ENCODE measurements around the gene TMEM72. TPM values are rescaled to one million over a fixed set of nuclear protein-coding genes. Genes with fewer than 3 reads are reported as not detected.

The TMEM72 gene
- total RNA-seq, 1 experiment from 2014 or later, result not detected

DNA sequence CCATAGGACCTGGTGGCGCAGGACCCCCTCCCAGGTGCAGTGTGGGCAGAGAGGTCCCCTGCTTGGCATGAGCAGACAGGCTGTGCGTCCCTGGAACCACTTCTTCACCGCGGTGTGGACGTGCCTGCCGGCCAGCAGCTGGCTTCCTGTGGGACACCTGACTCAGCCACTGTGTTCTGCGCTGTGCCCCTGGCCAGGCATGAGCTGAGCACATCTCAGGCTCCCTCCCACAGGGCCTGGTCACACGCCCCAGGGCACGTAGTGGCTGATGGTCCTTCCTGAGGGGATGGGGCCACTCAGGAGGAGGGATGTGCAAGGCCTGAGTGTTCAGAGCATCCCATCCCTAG, 71.0 kb downstream of the TMEM72 start:
- Histone ChIP-seq H2BK5ac (ENCODE audit: insufficient read length, low read length) (no peak overlapping the region), H4K91ac (ENCODE audit: insufficient read length, low read depth, low read length) (no peak overlapping the region), H2BK20ac (ENCODE audit: low read depth, low read length, poor library complexity, severe bottlenecking) (no peak overlapping the region), H3K4me1 (ENCODE audit: insufficient read depth, low read length) (peaks cover 11% of the 10 kb centered on the region; the same call in 1 of the 2 replicates), H4K20me1 (ENCODE audit: control insufficient read depth, insufficient read depth, insufficient read length) (no peaks in the 10 kb centered on the region), H3K79me1 (ENCODE audit: insufficient read depth, low read depth, low read length, poor library complexity, severe bottlenecking) (no peaks in the 10 kb centered on the region), H3K14ac (ENCODE audit: insufficient read depth, low read length) (no peak overlapping the region; the same call in 1 of the 2 replicates), H3T11ph (ENCODE audit: low read length) (no peak overlapping the region), H2AK5ac (ENCODE audit: insufficient read length, low read length) (no peak overlapping the region), H4K5ac (ENCODE audit: insufficient read length, low read depth, low read length) (no peak overlapping the region), H3K23me2 (ENCODE audit: insufficient read length, low read depth, low read length, poor library complexity, severe bottlenecking) (no peaks in the 10 kb centered on the region), H3K56ac (ENCODE audit: insufficient read length, low read depth, low read length) (no peak overlapping the region), H3K9ac (ENCODE audit: extremely low read depth, insufficient read length, low read length) (no peak overlapping the region), H2AFZ (ENCODE audit: low read length) (no peak overlapping the region), H2BK12ac (ENCODE audit: insufficient read length, low read depth, low read length) (no peak overlapping the region), H3K27me3 (ENCODE audit: insufficient read depth, low read length) (no peaks in the 10 kb centered on the region), H3K23ac (ENCODE audit: insufficient read length, low read depth, low read length) (no peak overlapping the region), H3K9me3 (ENCODE audit: control insufficient read depth, low read depth, low read length) (no peaks in the 10 kb centered on the region), H3K4ac (ENCODE audit: low read depth, low read length) (no peak overlapping the region), H3K79me2 (ENCODE audit: insufficient read depth, low read length) (no peaks in the 10 kb centered on the region), H3K4me2 (ENCODE audit: insufficient read depth, insufficient read length, low read length) (no peak overlapping the region), H3K27ac (ENCODE audit: insufficient read length, low read depth, low read length) (no peak overlapping the region), H4K8ac (replicated peaks; ENCODE audit: insufficient read length, low read depth, low read length) (no peak overlapping the region), H3K18ac (ENCODE audit: insufficient read length, low read depth, low read length) (no peak overlapping the region), H2BK120ac (ENCODE audit: low read depth, low read length, poor library complexity, severe bottlenecking) (no peak overlapping the region), H2BK15ac (ENCODE audit: low read depth, low read length) (no peak overlapping the region)
- Mint-ChIP-seq H3K9me3 (no peaks in the 10 kb centered on the region), H3K36me3 (ENCODE audit: insufficient read depth in 1 of 3, low read depth in 3 of 3) (peaks cover 3 to 5% (median 4%) of the 10 kb centered on the region in 3 experiments; a peak in 3 of 7 replicates), H3K4me3 (no peak overlapping the region), H3K27ac (no peak overlapping the region; a peak in 1 of 7 replicates), H3K27me3 (ENCODE audit: low read depth) (peaks cover 5% of the 10 kb centered on the region), H3K4me1 (peaks cover 57 to 62% of the 10 kb centered on the region in 2 experiments)
- TF ChIP-seq, protein P1, sequence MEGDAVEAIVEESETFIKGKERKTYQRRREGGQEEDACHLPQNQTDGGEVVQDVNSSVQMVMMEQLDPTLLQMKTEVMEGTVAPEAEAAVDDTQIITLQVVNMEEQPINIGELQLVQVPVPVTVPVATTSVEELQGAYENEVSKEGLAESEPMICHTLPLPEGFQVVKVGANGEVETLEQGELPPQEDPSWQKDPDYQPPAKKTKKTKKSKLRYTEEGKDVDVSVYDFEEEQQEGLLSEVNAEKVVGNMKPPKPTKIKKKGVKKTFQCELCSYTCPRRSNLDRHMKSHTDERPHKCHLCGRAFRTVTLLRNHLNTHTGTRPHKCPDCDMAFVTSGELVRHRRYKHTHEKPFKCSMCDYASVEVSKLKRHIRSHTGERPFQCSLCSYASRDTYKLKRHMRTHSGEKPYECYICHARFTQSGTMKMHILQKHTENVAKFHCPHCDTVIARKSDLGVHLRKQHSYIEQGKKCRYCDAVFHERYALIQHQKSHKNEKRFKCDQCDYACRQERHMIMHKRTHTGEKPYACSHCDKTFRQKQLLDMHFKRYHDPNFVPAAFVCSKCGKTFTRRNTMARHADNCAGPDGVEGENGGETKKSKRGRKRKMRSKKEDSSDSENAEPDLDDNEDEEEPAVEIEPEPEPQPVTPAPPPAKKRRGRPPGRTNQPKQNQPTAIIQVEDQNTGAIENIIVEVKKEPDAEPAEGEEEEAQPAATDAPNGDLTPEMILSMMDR (conservative IDR thresholded peaks at IDR 0.05), result no peak
- no peak for DNase-seq
- WGBS (ENCODE audit: extremely low coverage, insufficient read length, low lambda C conversion rate), result no CpG with 5 or more reads among the region's 9 CpGs

All from H9 (cell line).